SU-DHL-6 (cell line): ENCODE results near the gene LRP1-AS.
A peak's percentile ranks its signal among the peaks of the same experiment; 100 is the strongest.

Experiments used
- H2AFZ ChIP-seq: fragments of 200-600 bp; sonication (generic); 2 replicates; pipeline ENCODE4 v1.6.1; 2014; ENCODE audit warnings: low read depth, mild to moderate bottlenecking, moderate library complexity, mixed read lengths, antibody characterized with exemption, low read length; ENCODE audit not compliant: severe bottlenecking
- H3F3A ChIP-seq: fragments of 200-600 bp; shearing (Covaris generic); 2 replicates; pipeline ENCODE4 v1.6.0; 2016; ENCODE audit warnings: antibody characterized with exemption, mild to moderate bottlenecking; ENCODE audit not compliant: insufficient read depth
- H3K27ac ChIP-seq: fragments of 200-600 bp; sonication (generic); 2 replicates; pipeline ENCODE4 v1.5.1; 2016; ENCODE audit warnings: low read depth, mild to moderate bottlenecking, low read length, moderate library complexity, mixed read lengths
- H3K27me3 ChIP-seq: fragments of 200-600 bp; sonication (generic), shearing (Covaris generic); 2 replicates; pipeline ENCODE4 v1.6.0; 2014; ENCODE audit warnings: mild to moderate bottlenecking, low read length
- H3K36me3 ChIP-seq: fragments of 200-600 bp; sonication (generic); 2 replicates; pipeline ENCODE4 v1.6.1; 2014; ENCODE audit warnings: mild to moderate bottlenecking, low read length, mixed read lengths
- H3K4me2 ChIP-seq: fragments of 300-600, 200-600 bp; shearing (Covaris generic), sonication (generic); 2 replicates; pipeline ENCODE4 v1.6.0; 2014; ENCODE audit warnings: low read length, low read depth, mild to moderate bottlenecking; ENCODE audit not compliant: poor library complexity, severe bottlenecking
- H3K4me3 ChIP-seq: fragments of 200-600 bp; sonication (generic); 2 replicates; pipeline ENCODE4 v1.5.1; 2014; ENCODE audit warnings: antibody characterized with exemption, low read length, mild to moderate bottlenecking, mixed read lengths; ENCODE audit not compliant: insufficient read depth, poor library complexity, severe bottlenecking
- H3K79me2 ChIP-seq: fragments of 200-600 bp; sonication (generic); 2 replicates; pipeline ENCODE4 v1.6.1; 2014; ENCODE audit warnings: mild to moderate bottlenecking, low read length, moderate library complexity; ENCODE audit not compliant: insufficient read depth
- H3K9ac ChIP-seq: fragments of 200-600 bp; sonication (generic); 2 replicates; pipeline ENCODE4 v1.7.0; 2014; ENCODE audit warnings: mild to moderate bottlenecking, low read length
- H3K9me2 ChIP-seq: fragments of 200-600 bp; sonication (generic); replicated peaks from 2 replicates; pipeline ENCODE4 v1.6.1; 2014; ENCODE audit warnings: low read length; ENCODE audit not compliant: insufficient read depth
- H3K9me3 ChIP-seq: fragments of 200-600 bp; sonication (generic); 2 replicates; pipeline ENCODE4 v1.6.1; 2014; ENCODE audit warnings: low read length, mixed read lengths; ENCODE audit not compliant: insufficient read depth
- H4K20me1 ChIP-seq: fragments of 200-600 bp; sonication (generic); 2 replicates; pipeline ENCODE4 v1.6.1; 2014; ENCODE audit warnings: low read depth, mild to moderate bottlenecking, antibody characterized with exemption, low read length, moderate library complexity, mixed read lengths
- EZH2phosphoT487 ChIP-seq: fragments of 200-600 bp; sonication (generic), shearing (Covaris generic); conservative IDR thresholded peaks from 2 replicates; pipeline ENCODE4 v1.6.1; 2018; ENCODE audit warnings: mild to moderate bottlenecking, antibody characterized with exemption, low read length, moderate library complexity, mixed read lengths
- TF ChIP-seq, protein P1 (sequence below): fragments of 200-600 bp; sonication (generic); IDR thresholded peaks from one replicate; pipeline ENCODE4 v1.5.1; 2017; ENCODE audit warnings: antibody characterized with exemption, mild to moderate bottlenecking, low read length, moderate library complexity; ENCODE audit not compliant: insufficient read depth, poor library complexity, severe bottlenecking

The LRP1-AS gene

DNA sequence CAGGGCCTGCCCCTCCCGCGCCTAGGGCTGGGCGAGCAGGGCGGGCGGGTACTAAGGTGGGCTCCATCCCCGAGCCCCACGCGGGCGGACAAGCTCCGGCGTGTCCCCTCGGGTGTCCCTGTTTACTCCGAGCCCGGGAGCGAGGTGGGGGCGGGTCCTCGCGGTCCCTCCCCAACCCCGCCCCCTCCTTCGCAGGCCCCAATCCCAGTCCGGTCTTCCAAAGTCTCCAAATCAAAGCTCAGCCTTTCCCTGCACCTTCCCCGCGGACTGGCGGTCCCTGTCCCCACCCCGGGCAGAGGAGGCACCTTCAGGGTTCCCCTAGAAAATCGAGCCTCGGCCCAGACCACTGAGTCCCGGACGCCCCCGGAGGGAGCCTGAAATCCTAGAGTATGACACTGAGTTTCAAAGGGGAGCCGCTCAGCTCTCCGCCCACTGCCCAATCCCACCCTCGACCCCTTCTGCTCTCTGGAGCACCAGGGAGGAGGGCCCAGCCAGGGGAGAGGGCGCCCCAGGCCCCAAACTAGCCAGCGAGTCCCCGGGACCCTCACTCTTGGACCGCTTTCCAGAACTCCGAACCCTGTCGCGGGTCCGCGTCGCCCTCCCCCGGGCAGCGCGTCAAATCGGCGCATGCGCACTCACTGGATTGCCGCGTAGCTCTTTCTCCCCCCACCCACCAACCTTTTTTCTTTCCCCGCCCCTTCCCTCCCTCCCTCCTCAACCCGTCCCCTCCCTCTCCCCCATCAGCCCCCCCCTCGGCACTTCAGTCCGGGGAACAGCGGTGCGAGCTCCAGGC, 19.5 kb downstream of the LRP1-AS start, which contains the start of gene LRP1:
TSS of gene LRP1 (plus strand) at position 758 of the 793 bp plus-strand sequence. CDS start 482 bp downstream, outside the sequence.
- Histone ChIP-seq H3K27ac (no peak within 1 kb of the TSS), H3F3A (no peaks in the 10 kb centered on the region), H4K20me1 (no peaks in the 10 kb centered on the region), H3K9me2 (no peaks in the 10 kb centered on the region), H3K4me2 (peak within 1 kb of the TSS; percentile 93), H2AFZ (peak within 1 kb of the TSS; percentile 100), H3K79me2 (no peaks in the 10 kb centered on the region), H3K27me3 (no peaks in the 10 kb centered on the region), H3K36me3 (no peaks in the 10 kb centered on the region), H3K4me3 (peak within 1 kb of the TSS; percentile 71), H3K9ac (peak within 1 kb of the TSS; percentile 71), H3K9me3 (no peaks in the 10 kb centered on the region)
- TF ChIP-seq, protein P1, sequence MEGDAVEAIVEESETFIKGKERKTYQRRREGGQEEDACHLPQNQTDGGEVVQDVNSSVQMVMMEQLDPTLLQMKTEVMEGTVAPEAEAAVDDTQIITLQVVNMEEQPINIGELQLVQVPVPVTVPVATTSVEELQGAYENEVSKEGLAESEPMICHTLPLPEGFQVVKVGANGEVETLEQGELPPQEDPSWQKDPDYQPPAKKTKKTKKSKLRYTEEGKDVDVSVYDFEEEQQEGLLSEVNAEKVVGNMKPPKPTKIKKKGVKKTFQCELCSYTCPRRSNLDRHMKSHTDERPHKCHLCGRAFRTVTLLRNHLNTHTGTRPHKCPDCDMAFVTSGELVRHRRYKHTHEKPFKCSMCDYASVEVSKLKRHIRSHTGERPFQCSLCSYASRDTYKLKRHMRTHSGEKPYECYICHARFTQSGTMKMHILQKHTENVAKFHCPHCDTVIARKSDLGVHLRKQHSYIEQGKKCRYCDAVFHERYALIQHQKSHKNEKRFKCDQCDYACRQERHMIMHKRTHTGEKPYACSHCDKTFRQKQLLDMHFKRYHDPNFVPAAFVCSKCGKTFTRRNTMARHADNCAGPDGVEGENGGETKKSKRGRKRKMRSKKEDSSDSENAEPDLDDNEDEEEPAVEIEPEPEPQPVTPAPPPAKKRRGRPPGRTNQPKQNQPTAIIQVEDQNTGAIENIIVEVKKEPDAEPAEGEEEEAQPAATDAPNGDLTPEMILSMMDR: no peak
- TF ChIP-seq EZH2phosphoT487: no peak

DNA sequence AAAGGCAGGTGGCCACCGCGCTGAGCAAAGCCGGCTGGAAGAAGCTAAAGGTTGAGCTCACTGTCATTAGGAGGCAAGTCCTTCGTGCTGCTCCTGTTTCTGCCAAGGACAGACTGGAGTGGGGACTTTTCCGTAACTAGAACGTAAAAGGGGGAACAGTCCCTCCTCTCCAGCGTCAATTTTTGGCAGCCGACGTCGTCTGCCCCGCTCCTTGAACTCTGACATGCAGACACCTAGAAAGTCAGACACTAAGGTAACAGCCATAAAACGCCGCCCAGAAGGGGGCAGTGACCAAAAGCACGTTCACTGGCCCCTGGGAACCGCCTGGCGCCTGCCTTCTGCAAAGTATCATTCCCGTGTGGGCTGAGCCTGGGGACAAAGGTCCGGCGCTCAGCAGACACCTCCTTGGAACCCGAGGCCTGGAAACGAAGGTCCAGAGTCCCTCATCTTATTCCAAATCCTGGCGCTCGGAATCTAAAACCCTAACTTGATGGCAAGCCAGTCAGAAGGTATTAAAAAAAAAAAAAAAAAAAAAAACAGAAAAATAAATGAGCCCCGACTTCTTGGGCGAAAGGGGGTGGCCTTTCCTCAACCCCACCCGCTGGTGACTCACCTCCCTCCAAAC, 20.2 kb downstream of the LRP1-AS start:
- H3K9me2 ChIP-seq: no peaks in the 10 kb centered on the region
- H3F3A ChIP-seq: no peaks in the 10 kb centered on the region
- no peaks in the 10 kb centered on the region for H4K20me1 ChIP-seq
- H3K79me2 ChIP-seq: no peaks in the 10 kb centered on the region
- no peak overlapping the region for H3K27ac ChIP-seq
- peak overlapping the region; percentile 71 for H3K9ac ChIP-seq
- H3K4me3 ChIP-seq: peak overlapping the region; percentile 71
- H3K4me2 ChIP-seq: peak overlapping the region; percentile 93
- H2AFZ ChIP-seq: peak overlapping the region; percentile 100
- no peaks in the 10 kb centered on the region for H3K9me3 ChIP-seq
- no peaks in the 10 kb centered on the region for H3K36me3 ChIP-seq
- TF ChIP-seq, protein P1: peak; percentile 26
- TF ChIP-seq EZH2phosphoT487: no peak
- no peaks in the 10 kb centered on the region for H3K27me3 ChIP-seq

DNA sequence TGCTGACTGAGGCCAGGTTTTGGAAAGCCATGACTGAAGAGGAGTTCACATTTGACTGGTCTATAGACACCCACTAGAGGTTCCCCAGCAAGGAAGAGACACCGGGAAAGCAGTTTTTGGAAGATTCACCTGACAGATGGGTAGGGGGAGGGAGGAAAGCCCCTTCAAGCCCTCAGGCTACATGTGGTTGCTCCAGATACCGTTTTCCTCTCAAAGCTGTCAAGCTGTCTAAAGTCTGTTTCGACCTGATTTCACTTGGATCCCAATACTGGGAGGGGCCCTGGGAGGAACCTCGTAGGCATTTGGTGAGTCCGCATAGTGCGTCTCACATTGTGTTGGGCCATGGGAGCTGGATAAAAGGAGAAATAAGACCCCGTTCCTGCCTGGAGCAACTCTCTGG, 20.9 kb downstream of the LRP1-AS start:
- H2AFZ ChIP-seq: no peak overlapping the region
- H3K4me2 ChIP-seq: no peak overlapping the region
- H3K9me2 ChIP-seq: no peaks in the 10 kb centered on the region
- TF ChIP-seq, protein P1: no peak
- no peak for TF ChIP-seq EZH2phosphoT487
- H3K4me3 ChIP-seq: no peak overlapping the region
- no peak overlapping the region for H3K9ac ChIP-seq
- no peaks in the 10 kb centered on the region for H3K9me3 ChIP-seq
- no peak overlapping the region for H3K27ac ChIP-seq
- no peaks in the 10 kb centered on the region for H3F3A ChIP-seq
- H3K79me2 ChIP-seq: no peaks in the 10 kb centered on the region
- H3K36me3 ChIP-seq: no peaks in the 10 kb centered on the region
- H3K27me3 ChIP-seq: no peaks in the 10 kb centered on the region
- no peaks in the 10 kb centered on the region for H4K20me1 ChIP-seq
